Breast epithelium (tissue), 3 donors: ENCODE results near the gene PRTFDC1.

Experiments
- CTCF ChIP-seq, 3 donors: fragments of 450-650 bp; IDR thresholded peaks; one replicate each; pipeline ENCODE4 v1.5.1; 2016 to 2017; ENCODE audit warnings: antibody characterized with exemption in 3 of 3, mild to moderate bottlenecking in 3 of 3, moderate library complexity in 3 of 3
- POLR2AphosphoS5 ChIP-seq, 3 donors: sonication (generic); formaldehyde crosslinking; IDR thresholded peaks; one replicate each; pipeline ENCODE4 v1.6.1; 2017; ENCODE audit warnings: antibody characterized with exemption in 3 of 3

- TF ChIP-seq CTCF (IDR thresholded peaks at IDR 0.05) (no peak), POLR2AphosphoS5 (IDR thresholded peaks at IDR 0.05) (no peak)
Observed at GRCh38 chr10:24891823-24892222, 60.6 kb downstream of the PRTFDC1 start.
